ENCODE measurements around the gene MAP4K1. TPM values are rescaled to one million over a fixed set of nuclear protein-coding genes. Genes with fewer than 3 reads are reported as not detected.

MAP4K1 gene
- polyA plus RNA-seq, 1 donor from 2014 or later = 1.0 TPM

GRCh38 chr19:38661136-38661535 is 43.4 kb upstream of the MAP4K1 start:
- Histone ChIP-seq H3K79me2 (replicated peaks; ENCODE audit: insufficient read depth, low read length) (peaks cover 49% of the 10 kb centered on the region), H3K36me3 (ENCODE audit: insufficient read depth, low read length) (no peaks in the 10 kb centered on the region), H3K9me3 (ENCODE audit: low read length) (no peaks in the 10 kb centered on the region), H3K27ac (ENCODE audit: low read length) (no peak overlapping the region), H3K4me3 (ENCODE audit: low read length) (no peak overlapping the region), H3K9me2 (ENCODE audit: insufficient read depth, low read length) (no peaks in the 10 kb centered on the region), H3K9ac (ENCODE audit: low read length) (no peak overlapping the region), H4K20me1 (ENCODE audit: insufficient read depth) (no peaks in the 10 kb centered on the region), H3K27me3 (ENCODE audit: insufficient read depth, low read depth, low read length) (no peaks in the 10 kb centered on the region), H2AFZ (ENCODE audit: low read depth, low read length) (no peak overlapping the region), H3F3A (ENCODE audit: insufficient read depth, low read length, poor library complexity, severe bottlenecking) (no peaks in the 10 kb centered on the region), H3K4me2 (ENCODE audit: low read length) (no peak overlapping the region)
- TF ChIP-seq SMC3 (conservative IDR thresholded peaks at IDR 0.05; ENCODE audit: poor library complexity) (no peak), TAF1 (IDR thresholded peaks at IDR 0.05; ENCODE audit: low read depth) (no peak)

- Histone ChIP-seq H4K20me1 (ENCODE audit: insufficient read depth) (no peaks in the 10 kb centered on the region), H3K4me2 (ENCODE audit: low read length) (no peak overlapping the region), H3K36me3 (ENCODE audit: insufficient read depth, low read length) (no peaks in the 10 kb centered on the region), H3K79me2 (replicated peaks; ENCODE audit: insufficient read depth, low read length) (peaks cover 51% of the 10 kb centered on the region), H3K4me3 (ENCODE audit: low read length) (no peak overlapping the region), H3F3A (ENCODE audit: insufficient read depth, low read length, poor library complexity, severe bottlenecking) (no peaks in the 10 kb centered on the region), H3K27ac (ENCODE audit: low read length) (no peak overlapping the region), H3K9me3 (ENCODE audit: low read length) (no peaks in the 10 kb centered on the region), H2AFZ (ENCODE audit: low read depth, low read length) (no peak overlapping the region), H3K9ac (ENCODE audit: low read length) (no peak overlapping the region), H3K9me2 (ENCODE audit: insufficient read depth, low read length) (no peaks in the 10 kb centered on the region), H3K27me3 (ENCODE audit: insufficient read depth, low read depth, low read length) (no peaks in the 10 kb centered on the region)
- TF ChIP-seq REST (IDR thresholded peaks at IDR 0.05; ENCODE audit: borderline replicate concordance) (no peak), MXI1 (conservative IDR thresholded peaks at IDR 0.05; ENCODE audit: poor library complexity, severe bottlenecking) (no peak), TAF1 (IDR thresholded peaks at IDR 0.05; ENCODE audit: low read depth) (no peak), CTCF (IDR thresholded peaks at IDR 0.05; ENCODE audit: poor library complexity, severe bottlenecking) (no peak), SMC3 (conservative IDR thresholded peaks at IDR 0.05; ENCODE audit: poor library complexity) (no peak), EZH2 (IDR thresholded peaks at IDR 0.05; ENCODE audit: borderline replicate concordance, insufficient read depth, low read length, poor library complexity, severe bottlenecking) (no peak), RAD21 (conservative IDR thresholded peaks at IDR 0.05) (no peak), EP300 (conservative IDR thresholded peaks at IDR 0.05; ENCODE audit: poor library complexity, severe bottlenecking) (no peak), POLR2AphosphoS5 (IDR thresholded peaks at IDR 0.05) (no peak)
These were observed 43.0 kb upstream of the MAP4K1 start for GRCh38 chr19:38660724-38661123.
